HFFc6 (cell line): ENCODE results near the gene MARCHF6. TPM values are rescaled to one million over a fixed set of nuclear protein-coding genes. Genes with fewer than 3 reads are reported as not detected.
"Not testable (repeated sequence)": the region's sequence is repeated elsewhere in the genome, so short reads cannot be mapped to it uniquely, and the experiment has no call there.

Experiments
- DNase-seq: peaks from one replicate; pipeline ENCODE4 v3.0.0-alpha.2; 2018
- H3K27ac Mint-ChIP-seq: 2 replicates; pipeline ENCODE4 v1.8.0; 2020; ENCODE audit warnings: mild to moderate bottlenecking, mixed read lengths
- H3K27me3 Mint-ChIP-seq: 2 replicates; pipeline ENCODE4 v1.8.0; 2021; ENCODE audit warnings: mild to moderate bottlenecking, moderate library complexity, mixed read lengths; ENCODE audit not compliant: insufficient read depth
- H3K36me3 Mint-ChIP-seq: 2 replicates; pipeline ENCODE4 v1.8.0; 2021; ENCODE audit warnings: low read depth, mixed read lengths
- H3K4me1 Mint-ChIP-seq: 2 replicates; pipeline ENCODE4 v1.8.0; 2020; ENCODE audit warnings: low read depth, mixed read lengths
- H3K4me3 Mint-ChIP-seq: 2 replicates; pipeline ENCODE4 v1.8.0; 2020; ENCODE audit warnings: mild to moderate bottlenecking, moderate library complexity, mixed read lengths
- H3K9me3 Mint-ChIP-seq: 2 replicates; pipeline ENCODE4 v1.8.0; 2020; ENCODE audit warnings: mild to moderate bottlenecking, mixed read lengths
- total RNA-seq, 6 experiments: library from RNA; stranded (reverse); fragmentation: NEBNext Ultra II Directional; extraction: Animal tissue kit (Norgen Biotek cat#: 25700); gene quantifications; 2 replicates in 1 of 6; 3 replicates in 5 of 6; pipeline ENCODE4 v1.2.3, GENCODE V29; 2021
- TF ChIP-seq, protein P1 (sequence below): fragments of 200-600 bp; sonication (generic); IDR thresholded peaks from 2 replicates; pipeline ENCODE4 v1.5.0; 2021; ENCODE audit warnings: antibody characterized with exemption, mild to moderate bottlenecking

Gene MARCHF6
- total RNA-seq, 6 experiments from 2014 or later = 129 to 194 (median 156) TPM

DNA sequence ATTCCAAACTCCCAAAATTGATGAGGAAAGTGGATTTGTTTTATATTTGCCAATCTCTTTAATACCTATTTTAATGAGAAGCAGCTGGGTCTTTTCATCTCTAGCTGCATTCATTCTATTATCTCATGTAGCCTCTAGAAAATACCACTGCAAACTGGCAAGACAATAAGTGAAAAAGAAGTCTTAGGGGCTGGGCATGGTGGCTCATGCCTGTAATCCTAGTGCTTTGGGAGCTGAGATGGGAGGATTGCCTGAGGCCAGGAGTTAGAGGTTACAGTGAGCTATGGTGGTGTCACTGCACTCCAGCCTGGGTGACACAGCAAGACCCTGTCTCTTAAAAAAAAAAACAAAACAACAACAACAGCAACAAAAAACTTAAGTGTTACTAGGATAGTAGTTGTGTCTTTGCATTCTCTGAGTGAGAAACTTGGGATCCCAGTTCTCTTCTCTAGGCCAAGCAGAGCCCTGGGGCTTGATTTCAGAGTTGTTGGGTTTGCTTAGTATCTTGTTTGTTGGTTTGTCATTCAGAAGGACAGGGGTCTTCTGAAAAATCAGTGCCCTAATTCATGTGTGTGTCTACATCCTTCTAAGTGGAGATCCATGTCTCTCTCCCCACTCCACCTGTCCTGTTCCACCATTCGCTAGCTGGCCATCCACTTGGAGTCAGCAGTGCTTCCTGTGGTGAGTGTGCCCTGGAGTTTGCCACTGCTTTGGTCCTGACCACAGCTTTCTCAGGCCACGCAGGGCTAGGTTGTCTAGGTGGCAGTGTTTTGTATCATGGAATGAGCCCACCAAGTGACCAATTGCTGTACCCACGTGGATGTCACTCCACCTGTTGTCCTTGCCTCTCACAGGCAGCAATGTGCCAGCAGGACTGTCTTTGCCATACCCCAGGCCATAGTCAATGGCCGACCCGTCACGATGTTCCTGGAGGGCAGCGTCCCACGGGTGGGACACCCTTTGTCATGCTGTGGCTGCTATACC lies 19.5 kb downstream of the MARCHF6 start:
- TF ChIP-seq, protein P1, sequence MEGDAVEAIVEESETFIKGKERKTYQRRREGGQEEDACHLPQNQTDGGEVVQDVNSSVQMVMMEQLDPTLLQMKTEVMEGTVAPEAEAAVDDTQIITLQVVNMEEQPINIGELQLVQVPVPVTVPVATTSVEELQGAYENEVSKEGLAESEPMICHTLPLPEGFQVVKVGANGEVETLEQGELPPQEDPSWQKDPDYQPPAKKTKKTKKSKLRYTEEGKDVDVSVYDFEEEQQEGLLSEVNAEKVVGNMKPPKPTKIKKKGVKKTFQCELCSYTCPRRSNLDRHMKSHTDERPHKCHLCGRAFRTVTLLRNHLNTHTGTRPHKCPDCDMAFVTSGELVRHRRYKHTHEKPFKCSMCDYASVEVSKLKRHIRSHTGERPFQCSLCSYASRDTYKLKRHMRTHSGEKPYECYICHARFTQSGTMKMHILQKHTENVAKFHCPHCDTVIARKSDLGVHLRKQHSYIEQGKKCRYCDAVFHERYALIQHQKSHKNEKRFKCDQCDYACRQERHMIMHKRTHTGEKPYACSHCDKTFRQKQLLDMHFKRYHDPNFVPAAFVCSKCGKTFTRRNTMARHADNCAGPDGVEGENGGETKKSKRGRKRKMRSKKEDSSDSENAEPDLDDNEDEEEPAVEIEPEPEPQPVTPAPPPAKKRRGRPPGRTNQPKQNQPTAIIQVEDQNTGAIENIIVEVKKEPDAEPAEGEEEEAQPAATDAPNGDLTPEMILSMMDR = no peak
- H3K9me3 Mint-ChIP-seq = no peaks in the 10 kb centered on the region
- peaks cover 56% of the 10 kb centered on the region for H3K4me1 Mint-ChIP-seq
- no peaks in the 10 kb centered on the region; the same call in none of the 2 replicates for H3K27me3 Mint-ChIP-seq
- H3K4me3 Mint-ChIP-seq = no peak overlapping the region
- DNase-seq = no peak
- H3K36me3 Mint-ChIP-seq = peaks cover 19% of the 10 kb centered on the region
- no peak overlapping the region; the same call in 1 of the 2 replicates for H3K27ac Mint-ChIP-seq

DNA sequence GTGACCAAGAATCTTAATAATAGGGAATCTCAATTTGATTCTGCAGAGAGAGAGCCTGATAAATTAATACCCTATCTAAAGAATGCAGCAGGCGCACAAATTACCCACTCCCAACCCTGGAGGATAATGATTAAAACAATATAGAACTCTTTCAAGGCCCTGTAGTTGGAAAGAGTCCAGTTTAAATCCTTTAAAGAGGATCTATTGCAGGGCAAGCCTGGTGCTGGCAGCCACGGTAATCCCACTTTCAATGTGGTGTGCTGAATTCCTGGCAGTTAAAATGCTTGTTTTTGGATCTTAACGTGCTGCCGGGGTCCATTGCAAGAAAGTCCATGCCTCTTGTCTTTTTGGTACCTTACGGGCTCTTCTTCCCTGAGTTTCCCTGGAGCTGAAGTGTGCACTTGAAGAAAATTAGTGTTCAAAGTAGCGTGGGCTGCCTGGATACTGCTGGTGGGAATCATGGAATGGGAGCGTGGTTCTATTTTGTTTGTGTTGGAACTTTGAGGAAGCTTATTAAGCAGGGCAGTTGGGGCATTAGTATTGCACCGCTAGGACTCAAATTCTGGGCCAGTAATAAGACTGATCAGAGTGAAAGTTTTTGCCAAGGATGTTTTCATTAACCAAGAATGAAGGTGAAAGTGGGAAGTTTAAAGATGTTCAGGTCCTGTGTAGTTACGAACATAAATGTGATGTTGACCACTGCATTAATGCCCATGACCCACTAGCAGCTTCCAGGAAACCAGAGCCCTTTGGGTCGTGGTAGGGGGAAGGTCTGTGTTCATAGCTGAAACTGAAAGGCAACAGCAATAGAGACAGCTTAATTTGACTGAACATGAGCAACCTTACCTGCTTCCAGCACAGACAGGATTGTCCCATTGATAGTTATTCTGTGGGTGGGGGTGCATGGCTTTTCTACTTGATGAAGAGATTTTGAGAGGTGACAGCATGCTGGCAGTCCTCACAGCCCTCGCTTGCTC lies 20.8 kb downstream of the MARCHF6 start:
- Mint-ChIP-seq H3K27me3 (no peaks in the 10 kb centered on the region; the same call in none of the 2 replicates), H3K27ac (no peak overlapping the region), H3K36me3 (peaks cover 14% of the 10 kb centered on the region), H3K4me1 (peaks cover 56% of the 10 kb centered on the region), H3K4me3 (no peak overlapping the region), H3K9me3 (no peaks in the 10 kb centered on the region)
- no peak for DNase-seq
- TF ChIP-seq, protein P1 = no peak

DNA sequence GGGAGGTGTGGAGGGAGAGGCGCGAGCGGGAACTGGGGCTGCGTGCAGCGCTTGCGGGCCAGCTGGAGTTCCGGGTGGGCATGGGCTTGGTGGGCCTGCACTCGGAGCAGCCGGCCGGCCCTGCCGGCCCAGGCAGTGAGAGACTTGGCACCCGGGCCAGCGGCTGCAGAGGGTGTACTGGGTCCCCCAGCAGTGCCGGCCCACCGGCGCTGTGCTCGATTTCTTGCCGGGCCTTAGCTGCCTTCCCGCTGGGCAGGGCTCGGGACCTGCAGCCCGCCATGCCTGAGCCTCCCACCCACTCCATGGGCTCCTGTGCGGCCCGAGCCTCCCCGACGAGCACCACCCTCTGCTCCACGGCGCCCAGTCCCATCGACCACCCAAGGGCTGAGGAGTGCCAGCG lies 21.7 kb downstream of the MARCHF6 start:
- peaks cover 56% of the 10 kb centered on the region for H3K4me1 Mint-ChIP-seq
- H3K4me3 Mint-ChIP-seq, H3K9me3 Mint-ChIP-seq: not testable (repeated sequence)

DNA sequence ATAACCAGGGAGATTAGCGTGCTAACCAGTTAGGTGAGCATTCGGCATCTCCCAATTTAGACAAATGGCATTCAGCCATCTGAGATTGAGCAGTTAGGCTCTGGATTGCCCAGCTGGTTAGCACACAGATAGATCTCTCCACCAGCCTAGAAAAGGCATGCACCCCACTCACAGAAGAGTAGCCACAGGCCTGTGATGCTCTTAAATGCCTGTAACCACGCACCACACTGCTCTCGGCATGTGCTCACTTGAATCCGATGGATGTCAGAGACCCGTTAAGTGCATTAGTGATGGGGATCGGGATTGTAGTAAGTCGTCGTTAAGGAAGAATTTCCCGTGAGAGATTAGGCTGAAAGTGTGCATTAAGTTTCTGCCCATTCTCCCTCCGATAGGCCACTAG lies 23.0 kb downstream of the MARCHF6 start:
- no peaks in the 10 kb centered on the region; the same call in none of the 2 replicates for H3K27me3 Mint-ChIP-seq
- peaks cover 53% of the 10 kb centered on the region for H3K4me1 Mint-ChIP-seq
- TF ChIP-seq, protein P1 = no peak
- no peak overlapping the region for H3K4me3 Mint-ChIP-seq
- H3K27ac Mint-ChIP-seq = no peak overlapping the region
- H3K9me3 Mint-ChIP-seq = no peaks in the 10 kb centered on the region
- DNase-seq = no peak
- H3K36me3 Mint-ChIP-seq = peaks cover 32% of the 10 kb centered on the region

More for the DNA sequence above, 21.7 kb downstream of the MARCHF6 start:
- DNase-seq, H3K27ac Mint-ChIP-seq, H3K27me3 Mint-ChIP-seq: not testable (repeated sequence)
- peaks cover 18% of the 10 kb centered on the region for H3K36me3 Mint-ChIP-seq

DNA sequence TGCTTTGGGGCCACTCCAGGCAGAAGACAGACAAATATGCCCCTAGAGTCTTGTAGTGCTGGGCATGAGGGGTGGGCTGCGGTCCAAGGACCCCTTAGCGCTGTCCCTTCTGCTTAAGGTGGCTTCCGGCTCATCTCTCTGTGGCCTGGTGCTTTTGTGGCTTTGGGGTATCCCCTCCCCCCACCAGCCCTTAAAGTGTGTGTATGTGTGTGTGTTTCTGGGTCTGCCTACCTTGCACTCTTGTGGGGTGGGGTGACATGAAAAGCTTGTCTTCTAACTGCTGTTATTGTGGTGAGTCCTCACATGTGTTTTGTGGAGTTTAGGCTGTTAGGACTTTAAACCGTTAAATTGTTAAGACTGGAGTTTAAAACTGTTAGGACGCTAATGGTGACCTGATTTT lies 23.6 kb downstream of the MARCHF6 start:
- TF ChIP-seq, protein P1 = no peak
- Mint-ChIP-seq H3K36me3 (peaks cover 38% of the 10 kb centered on the region), H3K27me3 (no peaks in the 10 kb centered on the region; the same call in none of the 2 replicates), H3K9me3 (no peaks in the 10 kb centered on the region), H3K4me1 (peaks cover 52% of the 10 kb centered on the region), H3K27ac (no peak overlapping the region; the same call in 1 of the 2 replicates), H3K4me3 (no peak overlapping the region)
- DNase-seq = no peak
